NCI-H128 (cell line): Measurements from ENCODE around the gene ZNRF3.
A peak's percentile ranks its signal among the peaks of the same experiment; 100 is the strongest.
"Not testable (repeated sequence)": the region's sequence is repeated elsewhere in the genome, so short reads cannot be mapped to it uniquely, and the experiment has no call there.

Experiments used
- DNase-seq: peaks from one replicate; lab custom pipeline; 2025; ENCODE audit not compliant: unreplicated experiment; lab: John Stamatoyannopoulos, UW

The ZNRF3 gene

DNA sequence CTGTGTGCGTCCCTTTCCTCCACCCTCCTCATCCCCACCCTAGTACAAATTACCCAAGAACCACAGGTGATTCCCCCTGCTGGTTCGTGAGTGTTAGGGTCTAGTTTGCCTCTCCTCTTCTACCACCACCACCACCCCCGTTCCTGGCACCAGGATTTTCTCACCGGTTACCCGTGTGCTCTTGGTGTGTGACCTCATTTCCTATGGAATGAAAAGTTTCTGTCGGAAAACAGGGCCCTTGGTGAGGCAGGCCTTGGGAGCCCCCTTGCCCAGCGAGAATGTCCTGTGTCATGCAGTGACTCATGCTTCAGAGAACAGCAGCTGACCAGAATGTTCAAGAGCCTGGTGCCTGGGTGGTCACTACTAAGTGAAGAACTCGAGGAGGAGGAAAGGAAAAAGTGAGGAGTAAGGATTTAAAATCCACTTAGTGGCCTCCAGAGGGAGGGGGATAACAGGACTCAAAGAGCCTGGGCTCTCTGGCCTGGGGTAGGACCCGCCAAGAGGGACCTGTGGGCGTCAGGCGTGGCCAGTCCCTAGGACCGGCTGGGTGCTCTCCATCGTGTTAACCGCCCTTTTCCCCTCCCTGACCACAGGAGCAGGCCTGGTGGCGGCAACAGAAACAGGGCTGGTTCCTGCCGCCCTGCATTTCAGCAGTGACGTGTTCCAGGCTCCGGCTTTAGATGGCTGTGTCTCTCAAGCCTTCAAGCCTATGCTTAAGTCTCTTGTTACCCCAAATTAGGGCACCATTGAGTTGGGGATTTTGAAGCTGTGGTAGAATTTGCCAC lies 148.0 kb downstream of the ZNRF3 start:
- DNase-seq: no peak

DNA sequence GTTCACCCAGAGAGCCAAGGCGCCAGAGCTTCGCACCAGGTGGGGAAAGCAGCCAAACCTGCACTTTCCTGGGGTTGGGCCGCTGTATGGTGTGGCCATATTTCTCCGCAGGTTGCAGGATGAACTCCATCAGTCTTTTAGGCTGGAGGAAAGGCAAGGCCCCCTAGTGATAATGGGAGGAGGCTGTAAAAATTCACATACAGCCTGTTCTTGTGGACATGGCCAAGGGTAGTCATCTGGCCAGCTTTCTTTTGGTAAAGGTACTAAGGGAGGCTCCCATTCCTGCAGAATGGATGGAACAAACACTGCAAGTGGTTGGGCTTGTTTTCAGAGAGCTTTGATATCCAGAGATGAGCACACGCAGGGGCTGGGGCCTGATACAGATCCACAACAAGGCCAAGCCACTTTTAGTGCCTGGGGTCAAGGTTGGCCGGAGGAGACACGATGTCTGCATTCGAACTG lies 148.7 kb downstream of the ZNRF3 start:
- no peak for DNase-seq

DNA sequence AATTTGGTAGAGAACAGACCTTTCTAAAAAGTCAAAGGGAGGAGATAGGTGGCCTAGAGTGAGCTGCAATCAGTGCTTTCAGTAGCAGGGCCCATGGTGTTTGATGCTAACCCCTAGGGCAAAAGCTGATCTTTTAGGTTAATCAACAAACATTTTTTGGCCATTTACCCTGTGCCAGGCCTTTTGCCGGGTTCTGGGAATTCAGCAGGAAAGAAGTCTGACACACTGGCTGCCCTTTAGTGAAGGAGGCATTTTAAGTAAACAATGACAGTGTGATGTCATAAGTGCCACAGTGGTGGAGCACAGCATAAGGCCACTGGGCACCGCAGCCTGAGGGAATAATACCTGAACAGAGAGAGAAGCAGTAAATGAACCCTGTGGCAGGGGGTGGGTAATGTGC lies 149.2 kb downstream of the ZNRF3 start:
- no peak for DNase-seq

DNA sequence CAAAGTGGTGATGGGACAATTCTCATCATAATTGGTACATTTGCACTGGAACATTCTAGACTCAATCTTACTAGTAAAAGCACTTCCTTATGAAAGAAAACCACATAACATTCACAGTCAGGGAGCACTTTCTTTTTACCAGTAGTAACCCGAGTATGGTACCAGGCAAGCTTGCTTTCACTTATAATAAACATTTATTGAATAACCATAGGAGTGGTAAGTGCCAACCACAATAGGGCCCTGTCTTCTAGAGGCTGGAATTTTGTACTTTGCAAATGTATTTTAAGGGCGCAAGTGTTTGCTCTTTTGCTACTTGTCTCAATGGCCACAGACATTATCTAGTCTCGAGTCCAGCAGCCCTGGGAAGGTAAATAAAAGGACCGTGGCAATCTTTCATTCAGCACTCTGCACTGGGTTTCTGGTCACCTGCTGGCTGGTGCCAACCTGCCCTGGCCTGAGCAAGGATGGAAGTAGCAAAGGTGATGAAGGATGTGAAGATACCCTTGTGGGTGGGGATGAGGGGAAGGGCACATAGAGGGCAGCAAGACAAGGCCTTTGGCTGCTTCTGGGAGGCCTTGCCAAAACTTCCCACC lies 154.1 kb downstream of the ZNRF3 start:
- no peak for DNase-seq

DNA sequence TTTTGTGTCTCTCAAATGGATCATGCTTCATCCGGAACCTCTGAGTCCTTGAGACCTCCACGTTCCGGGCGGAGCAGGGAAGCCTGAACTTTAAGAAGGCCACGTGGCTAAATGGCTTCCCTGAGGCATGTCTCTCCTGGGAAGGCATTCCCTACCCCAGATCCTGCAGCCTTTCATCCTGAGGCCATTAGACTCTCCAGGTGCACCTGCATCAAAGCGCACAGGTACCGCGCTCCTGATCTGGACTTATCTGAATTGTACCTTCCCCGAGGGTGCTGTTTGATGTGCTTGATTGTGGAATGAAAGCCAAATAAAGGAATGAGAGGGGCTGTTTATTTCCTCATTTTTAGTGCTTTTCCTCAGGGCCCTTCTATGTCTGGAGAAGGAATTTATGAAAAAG lies 155.8 kb downstream of the ZNRF3 start:
- no peak for DNase-seq

DNA sequence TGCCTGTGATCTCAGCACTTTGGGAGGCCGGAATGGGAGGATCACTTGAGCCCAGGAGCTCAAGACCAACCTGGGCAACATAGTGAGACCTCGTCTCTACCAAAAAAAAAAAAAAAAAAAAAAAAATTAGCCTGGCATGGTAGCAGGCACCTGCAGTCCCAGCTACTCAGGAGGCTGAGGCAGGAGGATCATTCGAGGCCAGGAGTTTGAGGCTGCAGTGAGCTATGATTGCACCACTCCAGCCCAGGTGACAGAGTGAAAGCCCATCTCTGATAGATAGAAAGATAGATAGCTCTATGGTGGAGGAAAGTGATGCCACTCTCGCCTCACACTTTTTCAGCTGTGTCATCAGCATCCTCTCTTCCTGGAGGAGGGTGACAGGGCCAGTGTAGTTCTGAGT lies 156.3 kb downstream of the ZNRF3 start:
- DNase-seq: not testable (repeated sequence)

DNA sequence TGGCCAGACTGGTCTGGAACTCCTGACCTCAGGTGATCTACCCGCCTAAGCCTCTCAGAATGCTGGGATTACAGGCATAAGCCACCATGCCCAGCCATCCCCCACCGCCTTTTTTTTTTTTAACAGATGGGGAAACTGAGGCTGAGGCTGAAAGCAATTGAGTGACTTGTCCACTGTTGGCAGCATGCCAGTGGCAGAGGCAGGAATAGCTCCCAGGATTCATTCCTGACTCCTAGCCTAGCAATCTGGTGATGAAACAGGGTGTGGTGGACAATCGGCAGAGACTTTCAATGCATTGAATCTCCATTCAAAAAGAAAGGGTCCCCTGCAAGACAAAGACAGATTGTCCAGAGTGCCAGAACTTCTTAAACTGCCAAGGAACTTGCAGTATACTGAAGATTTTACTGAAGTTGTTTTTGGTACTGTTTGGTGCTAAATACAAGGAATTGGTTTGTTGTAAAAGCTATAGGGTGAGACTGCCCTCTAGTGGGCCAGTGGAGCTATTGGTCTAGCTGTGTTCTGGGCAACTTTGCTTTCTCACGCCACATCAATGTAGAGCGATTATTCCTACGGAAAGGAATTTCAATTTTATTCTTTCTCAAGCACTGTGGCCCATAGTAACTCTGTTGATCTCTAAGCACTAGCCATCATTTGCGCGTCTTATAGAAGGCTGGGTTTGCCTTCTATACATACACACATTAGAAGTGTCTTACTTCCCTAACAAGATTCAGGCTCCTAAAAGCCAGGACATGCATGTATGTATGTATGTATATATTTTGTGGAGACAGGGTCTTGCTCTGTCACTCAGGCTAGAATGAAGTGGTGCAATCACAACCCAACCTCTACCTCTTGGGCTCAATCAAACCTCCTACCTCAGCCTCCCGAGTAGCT lies 157.3 kb downstream of the ZNRF3 start:
- DNase-seq: peak; percentile 12

DNA sequence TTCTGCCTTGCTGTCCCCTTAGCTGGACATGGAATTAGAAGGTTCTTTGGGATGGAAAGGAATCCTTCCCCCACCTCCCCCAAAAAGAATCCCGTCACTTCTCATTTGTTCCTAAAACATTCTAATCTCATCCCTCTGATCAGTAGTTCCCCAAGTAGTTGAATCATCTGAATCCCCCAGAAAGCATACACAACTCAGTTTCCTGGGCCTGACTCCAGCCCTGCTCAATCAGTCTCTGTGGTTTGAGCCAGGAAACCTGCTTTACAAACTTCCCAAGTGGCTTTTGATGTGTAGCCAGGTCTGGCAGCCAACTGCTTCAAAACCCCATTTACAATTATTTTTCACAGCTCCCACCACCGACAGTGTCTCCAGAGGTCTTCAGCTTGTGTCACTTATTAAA lies 158.0 kb downstream of the ZNRF3 start:
- DNase-seq: no peak

DNA sequence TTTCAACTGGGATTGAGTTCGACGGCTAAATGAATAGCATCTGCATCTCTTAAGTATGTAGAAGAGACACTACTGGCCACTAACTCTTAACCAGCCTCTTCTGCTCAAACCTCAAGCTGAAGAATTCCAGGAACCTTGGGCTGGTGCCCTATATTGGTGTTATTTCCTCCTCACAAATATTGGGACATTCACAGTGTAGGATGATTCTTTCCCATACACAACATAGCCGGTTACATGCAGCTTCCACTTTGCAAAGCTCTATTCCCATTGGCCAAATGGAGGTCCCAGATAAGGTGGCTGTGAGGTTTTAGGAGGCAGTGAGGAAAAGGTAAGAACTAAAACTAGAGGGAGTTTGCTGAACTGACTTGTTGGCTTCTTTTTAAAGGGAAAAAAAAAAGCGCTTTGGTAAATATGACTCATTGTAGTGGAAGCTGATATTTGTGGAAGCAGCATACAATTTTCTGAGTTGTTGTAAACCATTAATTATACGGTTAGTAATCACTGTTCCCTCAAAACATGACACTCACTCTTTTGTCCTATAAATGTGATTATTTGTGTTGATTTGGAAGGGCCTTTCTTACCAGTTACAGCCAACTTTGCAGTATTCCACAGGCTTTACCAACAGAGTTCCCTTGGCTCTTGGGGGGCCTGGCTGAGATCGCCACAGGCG lies 160.7 kb downstream of the ZNRF3 start:
- DNase-seq: no peak

DNA sequence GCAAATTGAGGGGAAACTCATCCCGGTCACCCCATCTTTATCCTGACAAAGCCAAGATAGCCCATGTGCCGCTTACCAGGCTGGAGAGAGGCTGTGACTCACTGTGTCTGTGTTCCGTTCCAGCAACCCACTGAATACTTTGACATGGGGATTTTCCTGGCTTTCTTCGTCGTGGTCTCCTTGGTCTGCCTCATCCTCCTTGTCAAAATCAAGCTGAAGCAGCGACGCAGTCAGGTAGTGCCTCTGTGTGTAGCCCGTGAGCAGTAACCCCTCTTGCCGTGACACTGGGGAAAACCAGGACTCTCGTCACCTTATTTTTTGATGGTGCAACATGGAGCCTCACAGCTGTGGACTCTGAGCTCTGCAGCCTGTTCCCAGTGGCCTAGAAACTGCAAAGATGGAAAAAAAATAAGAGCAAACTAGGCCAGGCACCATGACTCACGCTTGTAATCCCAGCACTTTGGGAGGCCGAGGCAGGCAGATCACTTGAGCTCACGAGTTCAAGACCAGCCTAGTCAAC lies 161.3 kb downstream of the ZNRF3 start:
- DNase-seq: no peak

DNA sequence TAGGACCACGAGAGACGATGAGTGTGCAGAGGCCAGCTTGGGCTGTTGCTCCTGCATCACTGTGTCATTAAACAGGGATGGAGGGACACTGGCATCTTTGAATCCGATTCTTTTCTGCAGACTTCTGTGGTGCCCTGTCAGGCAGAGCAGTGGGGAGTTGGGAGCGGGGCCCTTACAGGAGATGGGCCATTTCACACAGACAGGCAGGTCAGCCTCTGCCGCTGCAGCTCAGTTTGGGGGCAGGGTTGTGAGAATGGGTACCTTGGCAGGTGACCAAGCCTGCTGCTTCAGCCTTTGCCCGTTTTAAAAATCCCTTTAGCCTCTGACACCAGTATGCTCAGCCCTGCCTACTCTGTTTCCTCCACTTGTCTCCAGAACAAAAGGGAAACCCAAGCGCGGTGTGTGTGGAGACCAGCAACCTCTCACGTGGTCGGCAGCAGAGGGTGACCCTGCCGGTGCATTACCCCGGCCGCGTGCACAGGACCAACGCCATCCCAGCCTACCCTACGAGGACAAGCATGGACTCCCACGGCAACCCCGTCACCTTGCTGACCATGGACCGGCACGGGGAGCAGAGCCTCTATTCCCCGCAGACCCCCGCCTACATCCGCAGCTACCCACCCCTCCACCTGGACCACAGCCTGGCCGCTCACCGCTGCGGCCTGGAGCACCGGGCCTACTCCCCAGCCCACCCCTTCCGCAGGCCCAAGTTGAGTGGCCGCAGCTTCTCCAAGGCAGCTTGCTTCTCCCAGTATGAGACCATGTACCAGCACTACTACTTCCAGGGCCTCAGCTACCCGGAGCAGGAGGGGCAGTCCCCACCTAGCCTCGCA lies 165.7 kb downstream of the ZNRF3 start:
- no peak for DNase-seq

DNA sequence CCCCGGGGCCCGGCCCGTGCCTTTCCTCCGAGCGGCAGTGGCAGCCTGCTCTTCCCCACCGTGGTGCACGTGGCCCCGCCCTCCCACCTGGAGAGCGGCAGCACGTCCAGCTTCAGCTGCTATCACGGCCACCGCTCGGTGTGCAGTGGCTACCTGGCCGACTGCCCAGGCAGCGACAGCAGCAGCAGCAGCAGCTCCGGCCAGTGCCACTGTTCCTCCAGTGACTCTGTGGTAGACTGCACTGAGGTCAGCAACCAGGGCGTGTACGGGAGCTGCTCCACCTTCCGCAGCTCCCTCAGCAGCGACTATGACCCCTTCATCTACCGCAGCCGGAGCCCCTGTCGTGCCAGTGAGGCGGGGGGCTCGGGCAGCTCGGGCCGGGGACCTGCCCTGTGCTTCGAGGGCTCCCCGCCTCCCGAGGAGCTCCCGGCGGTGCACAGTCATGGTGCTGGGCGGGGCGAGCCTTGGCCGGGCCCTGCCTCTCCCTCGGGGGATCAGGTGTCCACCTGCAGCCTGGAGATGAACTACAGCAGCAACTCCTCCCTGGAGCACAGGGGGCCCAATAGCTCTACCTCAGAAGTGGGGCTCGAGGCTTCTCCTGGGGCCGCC lies 166.4 kb downstream of the ZNRF3 start:
- DNase-seq: no peak

DNA sequence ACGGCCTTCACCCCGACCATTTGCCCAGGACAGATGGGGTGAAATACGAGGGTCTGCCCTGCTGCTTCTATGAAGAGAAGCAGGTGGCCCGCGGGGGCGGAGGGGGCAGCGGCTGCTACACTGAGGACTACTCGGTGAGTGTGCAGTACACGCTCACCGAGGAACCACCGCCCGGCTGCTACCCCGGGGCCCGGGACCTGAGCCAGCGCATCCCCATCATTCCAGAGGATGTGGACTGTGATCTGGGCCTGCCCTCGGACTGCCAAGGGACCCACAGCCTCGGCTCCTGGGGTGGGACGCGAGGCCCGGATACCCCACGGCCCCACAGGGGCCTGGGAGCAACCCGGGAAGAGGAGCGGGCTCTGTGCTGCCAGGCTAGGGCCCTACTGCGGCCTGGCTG lies 167.1 kb downstream of the ZNRF3 start:
- no peak for DNase-seq

DNA sequence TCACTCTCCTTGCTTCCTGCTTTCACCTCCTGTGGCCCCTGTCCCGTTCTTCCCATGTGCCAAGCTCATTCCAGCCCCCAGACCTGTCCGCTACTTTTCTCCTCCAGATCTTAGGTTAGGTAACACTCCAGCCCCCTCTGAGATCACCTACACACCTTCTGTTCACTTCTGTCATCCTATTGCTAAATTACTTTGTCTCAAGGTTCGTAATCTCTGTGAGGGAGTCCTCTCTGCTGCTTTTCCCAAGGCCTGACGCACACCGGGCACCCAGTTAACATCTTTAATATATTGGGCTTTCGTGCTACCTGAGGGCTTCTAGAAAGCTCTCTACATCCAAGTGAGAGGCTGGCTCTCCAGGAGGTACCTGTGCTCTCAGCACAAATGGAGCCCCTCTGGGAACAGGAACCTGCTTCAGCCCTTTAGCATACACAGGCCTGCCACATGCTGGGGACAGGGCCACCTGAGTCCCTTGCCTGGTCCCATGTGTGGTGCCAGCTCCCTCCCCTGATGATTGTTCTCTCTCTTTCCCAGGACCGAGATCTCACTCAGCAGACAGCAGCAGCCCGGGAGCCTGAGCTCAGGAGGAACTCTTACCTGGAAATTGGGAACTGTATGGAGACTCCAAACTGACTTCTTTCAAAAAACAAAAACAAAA lies 169.8 kb downstream of the ZNRF3 start:
- no peak for DNase-seq

DNA sequence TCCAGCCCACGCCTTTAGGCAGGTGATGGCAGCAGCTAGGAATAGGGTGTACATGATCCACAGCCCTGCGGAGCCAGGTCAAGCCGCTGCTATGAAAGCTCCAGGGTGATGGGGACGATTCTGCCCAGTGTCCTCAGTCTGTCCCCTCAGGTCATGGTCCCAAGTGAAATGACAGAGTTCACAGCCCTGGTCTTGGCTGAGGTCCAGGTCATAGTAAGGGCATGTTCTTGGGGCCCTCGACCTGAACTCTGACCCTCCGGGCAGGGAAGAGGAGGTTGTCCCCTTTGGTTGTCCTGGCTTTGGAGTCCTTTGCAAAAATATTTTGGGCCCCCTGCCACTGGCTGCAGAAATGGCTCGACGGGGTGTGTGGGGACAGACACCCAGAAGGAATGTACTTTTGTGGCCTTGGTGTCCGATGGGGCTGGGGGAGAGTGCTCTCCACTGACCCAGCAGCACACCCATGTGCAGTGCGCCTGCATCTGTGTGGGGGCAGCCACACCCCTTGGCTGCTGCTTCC lies 170.9 kb downstream of the ZNRF3 start:
- DNase-seq: no peak

DNA sequence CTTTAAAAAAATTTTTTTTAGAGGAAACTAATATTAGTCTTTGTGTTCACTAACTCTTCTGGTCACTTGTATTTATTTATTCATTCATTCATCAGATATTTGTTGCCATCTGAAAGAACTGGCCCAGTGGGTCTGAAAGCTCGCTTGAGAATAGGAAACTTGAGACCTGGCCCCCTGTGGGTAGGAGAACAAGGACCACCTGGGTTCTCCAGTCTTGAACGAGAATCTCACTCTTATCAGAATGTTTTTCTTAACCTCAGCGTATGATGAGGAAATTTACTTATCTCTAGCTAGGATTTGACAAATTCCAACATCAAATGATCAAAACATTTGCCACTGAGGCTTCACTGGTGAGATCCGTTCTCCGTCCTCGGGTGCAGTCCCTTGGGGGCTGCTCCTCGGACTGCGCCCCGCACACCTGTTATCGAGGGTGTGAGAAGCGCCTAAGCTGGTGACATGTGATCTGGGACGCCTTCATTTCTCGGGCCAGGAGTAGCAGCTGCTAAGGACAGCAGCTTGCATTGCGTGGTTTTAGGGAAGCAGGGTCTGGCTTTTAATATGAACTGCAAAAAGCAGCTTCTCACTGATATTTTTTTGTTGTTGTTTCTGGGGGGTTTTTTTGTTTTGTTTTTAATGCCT lies 171.9 kb downstream of the ZNRF3 start:
- DNase-seq: no peak

DNA sequence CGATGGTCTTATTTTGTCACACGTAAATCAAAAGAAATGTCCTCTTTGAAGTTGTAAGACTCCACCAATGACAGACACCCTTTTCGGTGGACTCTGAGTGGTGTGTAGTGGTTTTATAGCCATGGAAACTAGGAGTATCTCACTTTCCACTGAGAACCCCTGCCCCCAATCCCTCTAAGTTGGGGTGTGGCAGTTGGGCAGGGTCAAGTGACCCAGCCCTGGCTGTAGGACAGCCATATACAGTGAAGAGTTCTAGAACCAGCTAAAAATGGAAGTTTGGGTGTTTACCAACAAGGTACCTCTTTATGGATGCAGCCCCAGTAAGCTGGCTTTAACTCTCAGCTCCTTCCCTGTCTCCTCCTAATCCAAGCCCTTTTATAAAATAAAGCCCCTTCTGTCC lies 173.1 kb downstream of the ZNRF3 start:
- DNase-seq: no peak

DNA sequence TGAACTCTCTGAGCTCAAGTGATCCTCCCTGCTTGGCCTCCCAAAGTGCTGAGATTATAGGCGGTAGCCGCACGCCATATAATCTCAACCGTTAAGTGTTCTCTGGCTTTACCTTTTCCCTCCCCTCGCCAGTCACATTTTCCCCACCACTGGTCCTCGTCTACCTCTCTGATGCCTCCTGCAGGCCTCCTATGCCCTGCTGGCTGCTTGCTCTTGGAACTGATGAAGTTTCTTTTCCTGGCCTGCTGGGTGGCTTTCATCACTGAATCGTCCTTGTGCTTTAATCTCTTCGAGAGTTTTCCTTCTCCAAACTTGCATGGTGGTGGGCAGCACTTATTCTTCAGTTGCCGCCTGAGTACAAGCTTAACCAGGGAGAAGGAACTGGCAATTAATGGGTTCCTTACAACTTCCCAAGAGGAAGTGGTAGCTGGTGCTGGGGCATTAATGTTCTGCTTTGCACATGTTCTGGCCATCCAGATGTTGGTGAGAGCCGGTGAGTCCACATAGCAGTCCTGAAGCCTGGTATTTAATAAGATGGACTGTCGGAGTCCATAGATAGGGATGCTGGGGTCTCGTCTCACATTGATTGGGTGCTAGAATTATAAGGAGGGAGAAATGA lies 177.0 kb downstream of the ZNRF3 start:
- DNase-seq: no peak
